GM18502 (cell line): ENCODE measurements around the gene PIBF1.
A peak's percentile ranks its signal among the peaks of the same experiment; 100 is the strongest.
"Not testable (repeated sequence)": the region's sequence is repeated elsewhere in the genome, so short reads cannot be mapped to it uniquely, and the experiment has no call there.

ENCODE experiments used
- ATAC-seq: cut with Tn5 transposase; IDR thresholded peaks from one replicate; pipeline ENCODE4 v1.9.1; 2021; ENCODE audit warnings: mild to moderate bottlenecking; ENCODE audit not compliant: unreplicated experiment, poor library complexity

Gene PIBF1

DNA sequence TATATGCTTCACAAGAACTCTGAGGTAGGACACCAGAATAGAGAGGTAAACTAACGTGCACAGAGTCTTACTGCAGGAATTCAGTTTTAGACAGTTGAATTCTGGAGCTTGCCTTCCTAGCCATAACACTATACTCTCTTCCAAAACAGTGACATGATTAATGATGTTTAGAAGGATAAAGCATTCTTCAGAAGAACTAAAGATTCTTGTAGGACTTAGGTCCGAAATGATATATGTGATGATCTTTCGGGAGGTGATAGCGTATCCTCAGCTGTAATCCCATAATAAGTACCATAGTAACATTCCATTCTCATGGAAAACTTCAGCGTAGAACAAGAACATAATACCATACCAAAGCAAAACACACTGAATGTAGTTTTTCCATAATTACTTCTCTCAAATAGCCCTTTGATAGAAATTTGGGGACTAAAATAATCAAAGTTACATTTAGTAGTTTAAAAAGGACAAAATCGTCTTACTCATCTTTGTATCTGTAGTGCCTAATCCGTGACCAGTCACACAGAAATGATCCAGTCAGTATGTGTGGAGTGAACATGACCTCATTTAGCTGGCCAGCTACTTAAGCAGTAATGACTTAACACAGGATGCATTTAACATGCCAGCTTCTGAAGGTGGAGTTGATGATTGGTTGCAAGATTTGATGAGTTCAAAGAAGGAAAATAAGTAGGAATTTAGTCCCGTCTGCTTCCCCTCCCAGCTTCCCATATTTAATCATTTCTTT, 38.4 kb downstream of the PIBF1 start:
- ATAC-seq = no peak

GRCh38 chr13:72820898-72821279, 39.0 kb downstream of the PIBF1 start:
- no peak for ATAC-seq

DNA sequence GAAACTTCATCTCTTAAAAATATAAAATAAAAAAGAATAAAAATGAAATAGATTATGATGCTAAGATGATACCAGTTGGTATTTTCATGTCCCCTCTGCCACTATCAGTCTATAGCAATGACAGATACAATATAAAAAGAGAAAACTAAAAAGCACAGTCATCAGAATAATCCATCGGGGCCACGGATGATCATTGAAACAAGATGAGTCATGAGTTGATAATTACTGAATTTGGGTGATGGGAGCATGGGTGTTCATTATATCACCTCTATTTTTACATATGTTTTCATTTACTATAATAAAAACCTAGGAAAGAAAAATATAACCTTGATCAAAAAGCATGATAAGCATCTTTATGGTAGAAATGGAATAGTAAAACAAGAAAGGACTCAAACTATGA, 41.1 kb downstream of the PIBF1 start:
- ATAC-seq = no peak

GRCh38 chr13:72823724-72824123, 41.8 kb downstream of the PIBF1 start:
- no peak for ATAC-seq

DNA sequence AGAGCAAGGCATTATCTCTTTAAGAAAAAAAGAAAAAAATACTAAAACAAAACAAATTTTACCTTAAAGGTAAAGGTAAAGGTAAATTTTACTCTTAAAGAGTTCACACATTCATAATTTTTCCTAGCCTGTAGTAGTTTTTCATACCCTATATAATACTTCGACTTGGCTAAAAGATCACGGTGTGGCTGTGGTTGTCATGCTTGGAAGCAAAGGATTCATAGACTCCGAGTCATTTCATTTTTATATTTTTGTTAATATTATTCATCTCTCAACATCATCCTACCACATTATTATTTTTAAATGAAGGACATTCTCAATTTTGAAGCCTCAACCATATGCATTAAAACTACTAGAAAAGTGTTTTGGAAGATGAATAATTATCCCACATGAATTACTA, 52.7 kb downstream of the PIBF1 start:
- ATAC-seq = no peak

GRCh38 chr13:72839831-72840426, 58.0 kb downstream of the PIBF1 start:
- ATAC-seq = peak; percentile 97

- no peak for ATAC-seq
Observed at GRCh38 chr13:72842991-72843390, 61.1 kb downstream of the PIBF1 start.

DNA sequence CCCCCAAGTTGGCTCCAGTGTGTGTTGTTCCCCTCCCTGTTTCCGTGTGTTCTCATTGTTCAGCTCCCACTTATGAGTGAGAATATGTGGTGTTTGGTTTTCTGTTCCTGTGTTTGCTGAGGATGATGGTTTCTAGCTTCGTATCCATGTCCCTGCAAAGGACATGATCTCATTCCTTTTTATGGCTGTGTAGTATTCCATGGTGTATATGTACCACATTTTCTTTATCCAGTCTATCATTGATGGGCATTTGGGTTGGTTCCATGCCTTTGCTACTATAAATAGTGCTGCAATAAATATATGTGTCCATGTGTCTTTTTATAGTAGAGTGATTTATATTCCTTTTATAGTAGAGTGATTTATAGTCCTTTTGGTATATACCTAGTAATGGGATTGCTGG, 63.2 kb downstream of the PIBF1 start:
- not testable (repeated sequence) for ATAC-seq

GRCh38 chr13:72849571-72849970, 67.6 kb downstream of the PIBF1 start:
- ATAC-seq = no peak

GRCh38 chr13:72850959-72851677, 69.2 kb downstream of the PIBF1 start:
- no peak for ATAC-seq

DNA sequence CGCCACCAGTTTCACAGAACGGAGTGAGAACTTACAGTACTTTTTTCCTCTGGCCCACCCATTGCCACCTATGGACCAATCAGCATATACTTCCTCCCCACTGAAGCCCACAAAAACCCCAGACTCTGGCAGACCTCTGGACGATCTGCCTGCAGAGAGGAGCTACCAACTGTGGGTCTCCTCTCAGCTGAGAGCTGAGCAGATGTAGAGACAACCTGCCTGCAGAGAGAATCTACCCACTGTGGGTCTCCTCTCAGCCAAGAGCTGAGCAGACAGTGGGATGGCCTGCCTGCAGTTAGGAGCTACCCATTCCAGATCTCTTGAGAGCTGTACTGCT, 69.7 kb downstream of the PIBF1 start:
- no peak for ATAC-seq

DNA sequence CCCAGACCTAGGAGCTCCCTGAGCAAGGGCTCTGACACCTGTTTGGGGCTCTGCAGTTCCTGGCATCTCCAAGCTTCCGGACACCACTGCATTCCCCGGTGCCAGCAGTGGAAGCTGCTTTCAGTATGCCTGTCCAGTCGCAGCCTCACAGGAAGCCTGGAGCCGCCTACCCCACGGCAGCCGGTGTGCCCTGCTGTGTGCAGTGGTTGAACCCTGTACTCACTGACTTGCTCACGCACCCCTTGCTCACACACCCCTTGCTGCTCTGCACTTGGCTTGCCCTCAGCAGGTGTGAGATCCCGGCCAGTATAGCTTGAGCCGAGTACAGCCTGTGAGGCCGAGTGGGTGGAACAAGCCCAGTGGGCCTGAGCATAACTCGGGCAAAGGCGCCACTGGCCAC, 70.3 kb downstream of the PIBF1 start:
- ATAC-seq = no peak

GRCh38 chr13:72853000-72853399, 71.1 kb downstream of the PIBF1 start:
- no peak for ATAC-seq

- ATAC-seq = peak; percentile 94
Observed at GRCh38 chr13:72864142-72865011, 82.4 kb downstream of the PIBF1 start.

DNA sequence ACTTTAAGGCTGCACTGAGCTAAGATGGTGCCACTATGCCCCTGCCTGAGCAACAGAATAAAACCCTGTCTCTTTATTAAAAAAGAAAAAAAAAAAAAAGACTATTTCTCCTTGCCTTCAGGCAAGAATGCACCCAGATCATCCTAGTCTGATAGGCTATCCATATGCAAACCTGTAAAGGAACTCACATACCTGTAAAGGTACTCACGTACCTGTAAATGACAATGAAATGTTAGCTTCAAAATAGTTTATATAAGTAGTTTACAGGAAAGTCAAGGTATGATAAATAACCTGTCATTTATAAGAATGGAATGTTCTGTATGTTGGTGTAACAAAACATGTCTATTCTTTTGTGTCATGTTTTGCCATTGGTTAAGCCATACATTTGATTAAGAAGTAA, 86.3 kb downstream of the PIBF1 start:
- no peak for ATAC-seq

- ATAC-seq = no peak
Observed at GRCh38 chr13:72875233-72875632, 93.3 kb downstream of the PIBF1 start.

DNA sequence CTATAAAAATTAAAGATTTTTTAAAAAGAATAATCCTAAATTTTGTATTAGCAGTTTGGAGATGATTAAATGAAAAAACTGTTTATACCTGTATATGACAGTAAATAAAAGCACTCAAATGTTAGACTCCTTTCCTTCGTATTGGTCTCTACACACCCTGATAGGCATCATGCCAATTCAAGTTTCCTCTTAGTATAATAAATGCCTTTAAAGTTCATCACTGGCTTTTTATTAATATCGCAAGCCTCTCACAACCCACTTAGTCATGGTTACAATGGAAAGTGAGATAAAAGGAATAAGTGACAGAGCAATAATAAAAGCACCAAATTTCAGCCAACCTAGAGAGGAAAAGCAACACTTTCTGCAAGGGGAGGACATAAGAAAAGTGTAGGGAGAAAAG, 102.2 kb downstream of the PIBF1 start:
- no peak for ATAC-seq

GRCh38 chr13:72886272-72887067, 104.5 kb downstream of the PIBF1 start:
- ATAC-seq = no peak

GRCh38 chr13:72889495-72889894, 107.6 kb downstream of the PIBF1 start:
- ATAC-seq = no peak

DNA sequence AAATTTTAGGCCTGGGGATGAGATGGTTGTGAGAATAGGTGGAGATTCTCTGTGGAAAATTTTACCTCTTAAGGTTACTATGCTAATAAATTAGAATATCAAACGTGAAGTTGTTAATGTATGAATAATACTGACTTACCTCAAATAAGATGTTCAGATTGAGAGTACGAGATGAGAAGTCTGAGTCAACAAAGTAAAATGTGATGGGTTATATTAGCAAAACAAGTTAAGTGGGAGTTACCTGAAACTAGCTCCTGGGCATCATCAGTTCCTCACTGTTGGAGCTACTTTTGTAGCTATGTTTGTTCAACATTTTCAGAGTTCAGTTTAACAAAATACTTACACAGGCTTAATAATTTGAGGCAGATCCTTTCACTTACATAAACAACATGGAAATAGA, 108.6 kb downstream of the PIBF1 start:
- no peak for ATAC-seq
